GM19193 (cell line): ENCODE data around the gene FYB1.

Source experiments
- POLR2A ChIP-seq: IDR thresholded peaks from 4 replicates; pipeline ENCODE4 v1.6.1; 2011; ENCODE audit not compliant: insufficient read depth, insufficient read length; ENCODE audit errors: extremely low read depth

The FYB1 gene, protein sequence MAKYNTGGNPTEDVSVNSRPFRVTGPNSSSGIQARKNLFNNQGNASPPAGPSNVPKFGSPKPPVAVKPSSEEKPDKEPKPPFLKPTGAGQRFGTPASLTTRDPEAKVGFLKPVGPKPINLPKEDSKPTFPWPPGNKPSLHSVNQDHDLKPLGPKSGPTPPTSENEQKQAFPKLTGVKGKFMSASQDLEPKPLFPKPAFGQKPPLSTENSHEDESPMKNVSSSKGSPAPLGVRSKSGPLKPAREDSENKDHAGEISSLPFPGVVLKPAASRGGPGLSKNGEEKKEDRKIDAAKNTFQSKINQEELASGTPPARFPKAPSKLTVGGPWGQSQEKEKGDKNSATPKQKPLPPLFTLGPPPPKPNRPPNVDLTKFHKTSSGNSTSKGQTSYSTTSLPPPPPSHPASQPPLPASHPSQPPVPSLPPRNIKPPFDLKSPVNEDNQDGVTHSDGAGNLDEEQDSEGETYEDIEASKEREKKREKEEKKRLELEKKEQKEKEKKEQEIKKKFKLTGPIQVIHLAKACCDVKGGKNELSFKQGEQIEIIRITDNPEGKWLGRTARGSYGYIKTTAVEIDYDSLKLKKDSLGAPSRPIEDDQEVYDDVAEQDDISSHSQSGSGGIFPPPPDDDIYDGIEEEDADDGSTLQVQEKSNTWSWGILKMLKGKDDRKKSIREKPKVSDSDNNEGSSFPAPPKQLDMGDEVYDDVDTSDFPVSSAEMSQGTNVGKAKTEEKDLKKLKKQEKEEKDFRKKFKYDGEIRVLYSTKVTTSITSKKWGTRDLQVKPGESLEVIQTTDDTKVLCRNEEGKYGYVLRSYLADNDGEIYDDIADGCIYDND

DNA sequence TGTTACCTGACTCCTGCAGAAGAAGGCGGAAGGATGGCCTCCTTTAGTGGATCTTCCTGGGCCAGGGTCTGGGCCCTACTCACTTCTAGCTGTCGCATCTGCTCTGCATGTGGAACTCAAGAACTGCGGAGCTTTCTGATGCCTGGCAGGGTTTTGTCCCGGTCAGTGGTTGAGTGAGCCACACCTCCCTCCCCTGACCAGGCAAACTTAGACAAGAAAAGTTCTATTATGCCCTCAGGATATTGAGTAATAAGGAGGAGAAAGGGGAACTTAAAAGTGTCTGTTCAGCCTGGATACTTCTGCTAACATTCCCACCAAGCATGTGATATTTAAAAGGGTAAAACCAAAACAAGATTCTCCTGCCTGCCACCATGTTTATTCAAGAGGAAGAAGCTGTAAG, at the start of gene FYB1:
Gene FYB1, minus strand, starts transcription at position 127 of the 400 bp plus-strand sequence. CDS start 16,603 bp downstream, outside the sequence.
- TF ChIP-seq POLR2A: no peak

DNA sequence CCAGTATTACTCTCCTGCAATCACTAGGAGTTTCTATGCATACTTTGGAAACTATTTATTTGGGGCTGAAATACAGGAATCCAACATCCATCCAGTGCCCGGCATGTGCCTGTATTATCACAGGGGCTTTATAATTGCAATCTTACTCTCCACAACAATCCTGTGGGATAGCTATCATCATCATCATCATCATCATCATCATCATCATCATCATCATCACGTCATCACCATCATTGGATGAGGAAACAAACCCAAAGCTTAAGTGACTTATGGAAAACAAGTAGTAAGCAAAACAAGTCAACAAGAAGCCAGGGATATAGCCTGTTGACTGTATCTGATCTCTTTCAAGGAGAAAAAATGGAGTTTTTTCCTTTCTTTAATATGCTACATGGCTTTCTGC, 47.8 kb upstream of the FYB1 start:
- TF ChIP-seq POLR2A: no peak

DNA sequence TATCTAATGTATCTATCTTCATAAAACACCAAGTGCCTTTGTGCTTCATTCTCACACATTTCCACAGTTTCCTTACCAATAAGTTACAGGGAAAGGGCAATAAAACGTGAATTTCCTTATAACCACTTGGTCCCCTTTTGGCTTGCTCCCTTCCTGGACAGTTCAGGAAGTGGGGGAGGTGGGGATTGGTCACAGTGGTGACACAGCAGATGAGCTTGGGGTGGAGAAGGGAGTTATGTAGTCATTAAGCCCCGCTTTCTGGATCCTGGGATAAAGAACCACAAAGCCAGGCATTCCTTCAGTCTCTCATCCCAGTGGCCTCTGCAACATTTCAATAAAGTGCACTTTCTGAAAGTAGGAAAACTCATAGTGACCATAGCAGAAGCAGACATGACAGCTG, 47.1 kb upstream of the FYB1 start:
- no peak for TF ChIP-seq POLR2A

DNA sequence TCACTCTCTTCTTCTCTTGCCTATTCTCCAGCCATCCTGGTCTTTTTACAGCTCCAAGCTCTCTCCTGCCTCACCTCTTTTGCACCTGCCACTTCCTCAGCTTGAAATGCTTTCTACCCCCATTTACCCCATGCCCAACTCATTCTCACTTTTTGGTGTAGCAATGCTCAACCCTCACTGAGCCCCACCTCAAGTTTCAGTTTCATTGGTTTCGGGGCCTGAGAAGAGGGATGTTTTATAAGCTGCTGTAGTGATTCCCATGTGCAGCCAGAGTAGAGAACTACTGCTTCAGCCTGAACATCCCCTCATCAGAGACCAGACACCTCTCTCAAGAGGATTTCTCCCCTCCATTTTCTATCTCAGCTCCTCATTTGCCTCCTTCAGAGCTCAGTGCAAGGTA, 45.2 kb upstream of the FYB1 start:
- TF ChIP-seq POLR2A: no peak

DNA sequence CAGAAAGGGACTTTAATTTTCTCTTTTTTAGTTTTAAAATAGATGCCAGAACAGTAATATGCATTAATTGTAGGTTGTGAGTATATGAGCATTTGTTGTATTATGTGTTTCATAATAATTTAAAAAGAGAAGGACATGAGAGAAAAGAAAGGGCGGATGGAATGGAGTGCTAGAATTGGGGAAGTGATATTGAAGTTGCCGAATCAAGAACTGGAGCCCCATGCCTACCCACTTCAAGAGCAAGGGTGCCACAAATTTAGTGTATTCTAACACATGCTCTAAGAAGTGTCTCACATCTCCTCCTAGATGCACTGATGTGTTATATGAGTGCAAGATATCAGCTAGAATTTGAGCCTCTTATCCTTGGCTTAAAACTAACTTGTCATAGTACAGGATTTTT, 43.6 kb upstream of the FYB1 start:
- TF ChIP-seq POLR2A: no peak

DNA sequence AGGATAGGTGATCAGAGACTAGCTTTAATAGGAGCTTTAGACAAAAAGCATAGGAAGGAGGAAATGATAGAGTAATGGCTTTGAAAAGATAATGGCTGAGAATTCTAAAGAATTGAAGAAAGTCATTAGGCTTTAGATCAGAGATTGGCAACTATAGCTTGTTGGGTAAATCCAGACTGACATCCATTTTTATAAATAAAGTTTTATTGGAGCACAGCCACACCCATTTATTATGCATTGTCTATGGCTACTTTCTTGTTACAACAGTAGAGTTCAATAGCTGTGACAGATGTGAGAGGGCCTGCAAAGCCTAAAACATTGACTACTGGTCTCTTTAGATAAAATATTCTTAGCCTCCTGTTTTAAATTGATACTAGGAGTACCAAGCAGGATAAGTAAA, 40.7 kb upstream of the FYB1 start:
- TF ChIP-seq POLR2A: no peak

DNA sequence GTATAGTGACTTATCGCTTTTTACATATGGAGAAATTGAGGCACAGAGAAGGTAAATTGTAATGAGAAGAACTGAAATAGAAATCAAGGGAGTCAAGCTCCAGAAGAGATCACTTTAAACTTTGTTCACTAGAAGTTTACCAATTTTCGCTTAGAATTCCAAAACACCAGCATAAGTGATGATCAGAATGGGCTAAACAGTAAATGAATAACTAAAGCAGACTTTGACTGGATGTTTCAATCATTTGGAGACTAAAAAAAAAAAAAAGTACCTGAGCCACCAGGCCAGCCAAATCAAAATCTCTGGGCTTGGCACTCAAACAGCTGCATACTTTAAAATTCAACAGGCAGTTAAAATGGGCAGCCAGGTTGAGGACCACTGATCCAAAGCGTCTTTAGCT, 38.2 kb upstream of the FYB1 start:
- TF ChIP-seq POLR2A: no peak

DNA sequence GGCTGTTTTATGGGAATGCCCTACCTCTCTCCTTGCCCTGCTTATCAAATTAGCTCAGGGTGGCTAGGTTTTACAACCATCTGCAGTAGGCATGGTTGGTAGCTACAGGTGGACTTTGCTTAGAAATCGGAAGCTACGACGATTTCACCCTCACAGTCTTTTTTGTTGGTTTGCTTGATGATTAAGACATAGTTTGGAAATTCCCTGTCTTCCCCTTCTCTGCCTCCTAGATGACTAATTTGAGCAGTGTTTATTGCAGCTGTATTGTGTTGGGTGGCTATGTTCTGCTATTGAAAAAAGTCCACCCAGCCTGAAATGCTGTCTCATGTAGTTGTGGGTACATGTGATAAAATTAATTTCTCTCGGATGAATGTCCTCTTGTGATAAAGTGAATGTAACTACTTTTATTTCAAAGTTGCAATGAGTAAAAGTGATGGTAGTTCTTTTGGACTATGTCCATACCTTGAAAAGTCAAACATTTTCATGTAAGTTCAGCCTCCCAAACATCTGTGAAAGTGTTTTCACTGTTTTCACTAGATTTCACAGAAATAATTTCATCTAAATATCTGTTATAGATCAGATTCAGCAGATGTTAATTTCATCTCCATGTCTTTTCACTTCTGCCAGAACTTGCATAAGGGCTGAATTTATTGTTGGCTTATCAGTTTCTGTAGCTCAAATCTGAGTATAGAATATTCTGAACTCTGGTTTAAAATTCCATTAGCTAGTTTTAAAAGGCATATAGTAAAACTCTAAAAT, 37.3 kb upstream of the FYB1 start:
- TF ChIP-seq POLR2A: no peak

DNA sequence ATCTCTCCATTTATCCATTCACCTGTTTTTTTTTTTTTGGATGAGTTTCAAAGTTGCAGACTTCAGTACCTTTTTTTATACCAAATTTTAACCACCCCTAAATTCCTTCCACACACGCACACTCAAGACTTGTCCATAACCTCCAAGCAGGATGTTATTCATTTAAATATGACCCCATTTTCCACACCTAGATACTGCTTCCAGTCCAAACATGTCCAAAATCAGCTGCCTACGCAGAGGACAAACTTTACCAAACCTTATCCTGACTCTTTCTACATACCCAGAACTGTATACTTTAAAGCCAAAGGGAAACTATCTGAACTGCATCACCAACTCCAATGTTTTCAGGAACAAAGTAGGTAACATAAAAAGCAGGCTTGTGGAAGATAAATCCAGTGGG, 36.0 kb upstream of the FYB1 start:
- TF ChIP-seq POLR2A: no peak

DNA sequence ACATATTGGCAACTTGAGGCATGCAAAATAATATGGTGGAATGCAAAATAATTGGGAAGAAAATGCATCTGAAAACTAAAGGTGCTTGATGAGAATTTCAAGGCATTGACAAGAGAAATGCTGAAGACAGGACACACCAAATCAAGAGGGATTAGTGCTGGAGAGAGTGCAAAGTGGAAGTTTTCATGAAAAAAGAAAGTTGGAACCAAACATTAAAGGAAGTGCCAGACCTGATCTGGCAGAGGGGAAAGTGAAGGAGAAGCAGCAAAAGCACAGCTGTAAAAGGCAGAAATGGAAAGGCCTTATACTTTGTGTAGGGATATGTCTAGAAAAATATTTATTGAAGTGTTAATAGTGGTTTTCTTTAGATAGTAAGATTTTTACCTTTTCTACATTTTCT, 35.3 kb upstream of the FYB1 start:
- TF ChIP-seq POLR2A: no peak

DNA sequence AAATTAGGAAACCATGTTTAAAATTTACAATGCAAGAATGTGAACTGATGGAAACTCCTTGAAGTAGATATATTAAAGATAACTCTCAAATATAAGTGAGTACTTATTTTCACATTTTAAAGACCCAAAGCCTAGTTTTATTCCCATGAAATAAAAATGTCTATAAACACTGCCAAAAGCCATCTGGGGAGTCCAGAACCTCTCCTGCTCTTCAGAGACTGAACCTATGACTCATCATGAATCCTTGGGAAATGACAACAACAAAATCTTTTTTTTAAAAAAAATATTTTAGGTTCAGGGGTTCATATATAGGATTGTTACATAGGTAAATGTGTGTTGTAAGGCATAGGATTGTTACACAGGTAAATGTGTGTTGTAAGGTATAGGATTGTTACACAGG, 33.8 kb upstream of the FYB1 start:
- no peak for TF ChIP-seq POLR2A

DNA sequence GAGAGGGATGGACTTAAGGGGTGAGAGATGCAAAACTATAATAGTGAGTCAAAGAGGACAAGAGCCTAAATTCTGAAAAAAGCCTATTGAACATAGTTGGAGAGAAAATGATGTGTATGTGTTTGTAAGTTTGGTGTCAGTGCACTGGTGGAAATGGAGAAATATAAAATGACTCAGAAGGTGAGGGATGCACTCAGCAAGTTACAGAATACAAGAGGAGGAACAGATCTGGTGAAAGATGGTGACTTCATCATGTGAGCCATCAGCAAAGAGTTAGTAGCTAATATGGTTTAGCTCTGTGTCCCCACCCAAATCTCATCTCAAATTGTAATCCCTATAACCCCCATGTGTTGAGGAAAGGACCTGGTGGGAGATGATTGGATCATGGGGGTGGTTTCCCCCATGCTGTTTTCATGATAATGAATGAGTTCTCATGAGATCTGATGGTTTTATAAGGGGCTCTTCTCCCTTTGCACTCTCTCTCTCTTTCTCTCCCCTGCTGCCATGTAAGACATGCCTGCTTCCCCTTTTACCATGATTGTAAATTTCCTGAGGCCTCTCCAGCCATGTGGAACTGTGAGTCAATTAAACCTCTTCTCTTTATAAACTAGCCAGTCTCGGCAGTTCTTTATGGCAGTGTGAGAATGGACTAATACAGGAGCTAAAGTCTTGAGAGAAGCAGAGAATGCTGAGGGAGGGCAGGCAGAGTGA, 30.4 kb upstream of the FYB1 start:
- no peak for TF ChIP-seq POLR2A

DNA sequence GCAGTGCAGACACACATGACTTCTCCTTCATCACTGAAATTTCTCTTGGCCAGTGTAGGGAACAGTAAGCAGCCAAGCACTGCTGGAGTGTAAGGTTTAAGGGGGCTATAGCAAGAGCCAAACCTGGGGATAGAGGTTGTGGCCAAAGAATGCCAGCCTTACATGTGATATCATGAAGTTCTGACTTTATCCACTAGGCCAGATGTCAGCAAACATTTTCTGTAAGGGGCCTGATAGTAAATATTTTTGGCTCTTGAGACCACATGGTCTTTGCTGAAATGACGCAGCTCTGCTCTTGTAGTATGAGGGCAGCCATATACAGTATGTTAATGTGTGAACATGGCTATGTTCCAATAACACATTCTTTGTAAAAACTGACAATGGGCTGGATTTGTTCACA, 29.7 kb upstream of the FYB1 start:
- no peak for TF ChIP-seq POLR2A

DNA sequence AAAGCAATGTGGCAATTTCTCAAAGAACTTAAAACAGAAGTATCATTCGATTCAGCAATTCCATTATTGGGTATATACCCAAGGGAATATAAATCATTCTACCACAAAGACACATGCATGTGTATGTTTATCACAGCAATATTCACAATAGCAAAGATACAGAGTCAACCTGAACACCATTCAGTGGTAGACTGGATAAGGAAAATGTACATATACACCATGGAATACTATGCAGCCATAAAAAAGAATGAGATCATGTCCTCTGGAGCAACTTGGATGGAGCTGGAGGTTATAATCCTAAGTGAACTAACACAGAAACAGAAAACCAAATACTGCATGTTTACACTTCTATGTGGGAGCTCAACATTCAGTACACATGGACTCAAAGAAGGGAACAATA, 21.4 kb upstream of the FYB1 start:
- no peak for TF ChIP-seq POLR2A
